ENCODE measurements around the gene MXRA8. TPM values are rescaled to one million over a fixed set of nuclear protein-coding genes. Genes with fewer than 3 reads are reported as not detected.
"Not testable (repeated sequence)": the region's sequence is repeated elsewhere in the genome, so short reads cannot be mapped to it uniquely, and the experiment has no call there.

Gene MXRA8
- total and polyA plus RNA-seq, 4 donors = 40.6 to 212 (median 77.2) TPM

GRCh38 chr1:1393014-1393413 is 34.7 kb upstream of the MXRA8 start:
- H3K4me1 ChIP-seq (ENCODE audit: control insufficient read depth, insufficient read depth, low read length) = peaks cover 9% of the 10 kb centered on the region
- peaks cover 97% of the 10 kb centered on the region for H3K36me3 ChIP-seq (ENCODE audit: control insufficient read depth, insufficient read depth, low read length)
- no peak overlapping the region for H3K4me3 ChIP-seq (ENCODE audit: low read depth, low read length)
- WGBS (ENCODE audit: insufficient coverage) = 96% methylated on average over 4 of the region's 4 CpGs
- DNase-seq (ENCODE audit: low read depth in 4 of 6, low spot score in 6 of 6) = no peak
- no peak overlapping the region for H3K27ac ChIP-seq (ENCODE audit: low read depth, low read length)
- H3K27me3 ChIP-seq (ENCODE audit: control insufficient read depth, insufficient read depth, low read length) = no peaks in the 10 kb centered on the region
- H3K9me3 ChIP-seq (ENCODE audit: control insufficient read depth, insufficient read depth, low read length) = no peaks in the 10 kb centered on the region

GRCh38 chr1:1391225-1391624 is 32.9 kb upstream of the MXRA8 start:
- no peak overlapping the region for H3K27ac ChIP-seq (ENCODE audit: low read depth, low read length)

GRCh38 chr1:1390675-1391074 is 32.3 kb upstream of the MXRA8 start:
- DNase-seq (ENCODE audit: low read depth in 4 of 6, low spot score in 6 of 6) = no peak
- 96% methylated on average over 9 of the region's 12 CpGs for WGBS (ENCODE audit: insufficient coverage)
- H3K4me1 ChIP-seq (ENCODE audit: control insufficient read depth, insufficient read depth, low read length) = no peaks in the 10 kb centered on the region
- no peaks in the 10 kb centered on the region for H3K9me3 ChIP-seq (ENCODE audit: control insufficient read depth, insufficient read depth, low read length)
- H3K36me3 ChIP-seq (ENCODE audit: control insufficient read depth, insufficient read depth, low read length) = peaks cover 98% of the 10 kb centered on the region
- no peak overlapping the region for H3K27ac ChIP-seq (ENCODE audit: low read depth, low read length)
- H3K27me3 ChIP-seq (ENCODE audit: control insufficient read depth, insufficient read depth, low read length) = no peaks in the 10 kb centered on the region
- no peak overlapping the region for H3K4me3 ChIP-seq (ENCODE audit: low read depth, low read length)

More at GRCh38 chr1:1391225-1391624, 32.9 kb upstream of the MXRA8 start:
- WGBS (ENCODE audit: insufficient coverage) = 82% methylated on average over 7 of the region's 12 CpGs
- no peaks in the 10 kb centered on the region for H3K4me1 ChIP-seq (ENCODE audit: control insufficient read depth, insufficient read depth, low read length)
- H3K27me3 ChIP-seq (ENCODE audit: control insufficient read depth, insufficient read depth, low read length) = no peaks in the 10 kb centered on the region
- H3K4me3 ChIP-seq (ENCODE audit: low read depth, low read length) = no peak overlapping the region
- H3K36me3 ChIP-seq (ENCODE audit: control insufficient read depth, insufficient read depth, low read length) = peaks cover 98% of the 10 kb centered on the region
- DNase-seq (ENCODE audit: low read depth in 4 of 6, low spot score in 6 of 6) = no peak
- no peaks in the 10 kb centered on the region for H3K9me3 ChIP-seq (ENCODE audit: control insufficient read depth, insufficient read depth, low read length)

GRCh38 chr1:1388078-1388472 is 29.7 kb upstream of the MXRA8 start:
- WGBS (ENCODE audit: insufficient coverage) = 98% methylated on average over 15 of the region's 16 CpGs
- DNase-seq (ENCODE audit: low read depth in 4 of 6, low spot score in 6 of 6) = no peak
- Histone ChIP-seq H3K9me3 (ENCODE audit: control insufficient read depth, insufficient read depth, low read length) (no peaks in the 10 kb centered on the region), H3K36me3 (ENCODE audit: control insufficient read depth, insufficient read depth, low read length) (peaks cover 97% of the 10 kb centered on the region), H3K4me1 (ENCODE audit: control insufficient read depth, insufficient read depth, low read length) (no peaks in the 10 kb centered on the region), H3K27ac (ENCODE audit: low read depth, low read length) (no peak overlapping the region), H3K4me3 (ENCODE audit: low read depth, low read length) (no peak overlapping the region), H3K27me3 (ENCODE audit: control insufficient read depth, insufficient read depth, low read length) (no peaks in the 10 kb centered on the region)

- WGBS (ENCODE audit: insufficient coverage) = 98% methylated on average over 50 of the region's 50 CpGs
- no peaks in the 10 kb centered on the region for H3K4me1 ChIP-seq (ENCODE audit: control insufficient read depth, insufficient read depth, low read length)
- no peak overlapping the region for H3K4me3 ChIP-seq (ENCODE audit: low read depth, low read length)
- no peak for DNase-seq (ENCODE audit: low read depth in 4 of 6, low spot score in 6 of 6)
- no peak overlapping the region for H3K27ac ChIP-seq (ENCODE audit: low read depth, low read length)
- H3K27me3 ChIP-seq (ENCODE audit: control insufficient read depth, insufficient read depth, low read length) = no peaks in the 10 kb centered on the region
- no peaks in the 10 kb centered on the region for H3K9me3 ChIP-seq (ENCODE audit: control insufficient read depth, insufficient read depth, low read length)
- H3K36me3 ChIP-seq (ENCODE audit: control insufficient read depth, insufficient read depth, low read length) = peaks cover 90% of the 10 kb centered on the region
These were observed 29.0 kb upstream of the MXRA8 start for GRCh38 chr1:1387098-1388077.

GRCh38 chr1:1385931-1386330 is 27.6 kb upstream of the MXRA8 start:
- DNase-seq (ENCODE audit: low read depth in 4 of 6, low spot score in 6 of 6) = no peak
- Histone ChIP-seq H3K27ac (ENCODE audit: low read depth, low read length) (no peak overlapping the region), H3K36me3 (ENCODE audit: control insufficient read depth, insufficient read depth, low read length) (peaks cover 89% of the 10 kb centered on the region), H3K9me3 (ENCODE audit: control insufficient read depth, insufficient read depth, low read length) (no peaks in the 10 kb centered on the region), H3K4me3 (ENCODE audit: low read depth, low read length) (no peak overlapping the region), H3K27me3 (ENCODE audit: control insufficient read depth, insufficient read depth, low read length) (no peaks in the 10 kb centered on the region), H3K4me1 (ENCODE audit: control insufficient read depth, insufficient read depth, low read length) (no peaks in the 10 kb centered on the region)
- whole genome bisulfite sequencing (ENCODE audit: insufficient coverage) = 96% methylated on average over 7 of the region's 8 CpGs

GRCh38 chr1:1385339-1385738 is 27.0 kb upstream of the MXRA8 start:
- H3K36me3 ChIP-seq (ENCODE audit: control insufficient read depth, insufficient read depth, low read length) = peaks cover 89% of the 10 kb centered on the region
- 96% methylated on average over 23 of the region's 29 CpGs for WGBS (ENCODE audit: insufficient coverage)
- H3K27me3 ChIP-seq (ENCODE audit: control insufficient read depth, insufficient read depth, low read length); H3K4me3 ChIP-seq (ENCODE audit: low read depth, low read length); H3K9me3 ChIP-seq (ENCODE audit: control insufficient read depth, insufficient read depth, low read length); DNase-seq (ENCODE audit: low read depth in 4 of 6, low spot score in 6 of 6); H3K4me1 ChIP-seq (ENCODE audit: control insufficient read depth, insufficient read depth, low read length); H3K27ac ChIP-seq (ENCODE audit: low read depth, low read length): not testable (repeated sequence)

GRCh38 chr1:1381294-1381693 is 22.9 kb upstream of the MXRA8 start:
- DNase-seq (ENCODE audit: low read depth in 4 of 6, low spot score in 6 of 6) = no peak
- 87% methylated on average over 8 of the region's 8 CpGs for WGBS (ENCODE audit: insufficient coverage)
- H3K9me3 ChIP-seq (ENCODE audit: control insufficient read depth, insufficient read depth, low read length) = no peaks in the 10 kb centered on the region
- H3K27ac ChIP-seq (ENCODE audit: low read depth, low read length) = no peak overlapping the region
- H3K36me3 ChIP-seq (ENCODE audit: control insufficient read depth, insufficient read depth, low read length) = peaks cover 57% of the 10 kb centered on the region
- no peaks in the 10 kb centered on the region for H3K27me3 ChIP-seq (ENCODE audit: control insufficient read depth, insufficient read depth, low read length)
- no peak overlapping the region for H3K4me3 ChIP-seq (ENCODE audit: low read depth, low read length)
- H3K4me1 ChIP-seq (ENCODE audit: control insufficient read depth, insufficient read depth, low read length) = peaks cover 2% of the 10 kb centered on the region

GRCh38 chr1:1380860-1381259 is 22.5 kb upstream of the MXRA8 start:
- no peaks in the 10 kb centered on the region for H3K27me3 ChIP-seq (ENCODE audit: control insufficient read depth, insufficient read depth, low read length)
- H3K27ac ChIP-seq (ENCODE audit: low read depth, low read length) = no peak overlapping the region
- WGBS (ENCODE audit: insufficient coverage) = 94% methylated on average over 16 of the region's 16 CpGs
- H3K9me3 ChIP-seq (ENCODE audit: control insufficient read depth, insufficient read depth, low read length) = no peaks in the 10 kb centered on the region
- no peak for DNase-seq (ENCODE audit: low read depth in 4 of 6, low spot score in 6 of 6)
- H3K36me3 ChIP-seq (ENCODE audit: control insufficient read depth, insufficient read depth, low read length) = peaks cover 54% of the 10 kb centered on the region
- no peak overlapping the region for H3K4me3 ChIP-seq (ENCODE audit: low read depth, low read length)
- peaks cover 6% of the 10 kb centered on the region for H3K4me1 ChIP-seq (ENCODE audit: control insufficient read depth, insufficient read depth, low read length)

Data from spinal cord (tissue), 10 donors.